ENCODE data around the gene PLCH2.

Gene PLCH2

DNA sequence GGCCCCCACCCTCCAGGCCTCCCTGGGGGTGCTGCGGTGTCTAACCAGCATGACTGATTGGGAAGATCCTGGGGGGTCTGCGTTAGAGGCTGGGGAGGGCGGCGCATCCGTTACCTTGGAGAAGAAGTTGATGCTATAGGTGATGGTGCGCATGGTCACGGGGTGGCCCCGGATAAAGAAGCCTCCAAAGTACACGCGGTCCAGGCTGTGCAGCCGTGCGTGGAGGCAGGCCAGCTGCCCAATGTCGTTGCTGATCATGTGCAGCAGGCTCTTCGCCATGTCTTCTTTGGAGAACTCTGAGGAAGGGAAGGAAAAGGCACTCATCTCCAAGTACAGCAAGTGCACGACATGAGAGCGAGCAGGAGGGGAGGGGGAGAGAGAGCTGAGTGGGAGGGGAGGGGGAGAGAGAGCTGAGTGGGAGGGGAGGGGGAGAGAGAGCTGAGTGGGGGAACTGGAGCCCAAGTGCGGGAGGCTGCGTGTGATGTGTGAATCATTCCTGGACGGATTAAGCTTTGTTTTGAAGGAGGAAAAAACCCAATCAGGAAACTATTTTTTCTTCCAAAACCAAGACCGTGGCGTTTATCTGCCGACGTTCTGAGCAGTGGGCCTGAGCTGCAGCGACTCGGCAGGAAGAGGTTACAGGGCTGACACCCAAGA is 43.1 kb downstream of the PLCH2 start:
- Histone ChIP-seq H4K20me1 (ENCODE audit: control insufficient read depth, insufficient read depth, low read depth, low read length) (peaks cover 10% of the 10 kb centered on the region), H3K9me2 (replicated peaks; ENCODE audit: control insufficient read depth, low read length) (no peaks in the 10 kb centered on the region), H3K4me1 (ENCODE audit: control insufficient read depth, low read length) (peaks cover 5% of the 10 kb centered on the region), H3K9me3 (ENCODE audit: control insufficient read depth, insufficient read depth, low read length) (no peaks in the 10 kb centered on the region), H3K36me3 (ENCODE audit: control insufficient read depth, low read length) (peaks cover 74% of the 10 kb centered on the region), H3K79me2 (ENCODE audit: control insufficient read depth, low read length) (peaks cover 29% of the 10 kb centered on the region), H3K4me2 (ENCODE audit: low read length) (no peak overlapping the region), H3K27me3 (ENCODE audit: control insufficient read depth, low read length) (no peaks in the 10 kb centered on the region), H3F3A (ENCODE audit: control insufficient read depth, insufficient read depth) (no peaks in the 10 kb centered on the region), H3K4me3 (ENCODE audit: low read length) (no peak overlapping the region), H3K27ac (ENCODE audit: low read depth, low read length) (no peak overlapping the region)
- no peak for TF ChIP-seq EZH2phosphoT487 (IDR thresholded peaks at IDR 0.05; ENCODE audit: borderline replicate concordance, low read length)
- TF ChIP-seq, protein P1, sequence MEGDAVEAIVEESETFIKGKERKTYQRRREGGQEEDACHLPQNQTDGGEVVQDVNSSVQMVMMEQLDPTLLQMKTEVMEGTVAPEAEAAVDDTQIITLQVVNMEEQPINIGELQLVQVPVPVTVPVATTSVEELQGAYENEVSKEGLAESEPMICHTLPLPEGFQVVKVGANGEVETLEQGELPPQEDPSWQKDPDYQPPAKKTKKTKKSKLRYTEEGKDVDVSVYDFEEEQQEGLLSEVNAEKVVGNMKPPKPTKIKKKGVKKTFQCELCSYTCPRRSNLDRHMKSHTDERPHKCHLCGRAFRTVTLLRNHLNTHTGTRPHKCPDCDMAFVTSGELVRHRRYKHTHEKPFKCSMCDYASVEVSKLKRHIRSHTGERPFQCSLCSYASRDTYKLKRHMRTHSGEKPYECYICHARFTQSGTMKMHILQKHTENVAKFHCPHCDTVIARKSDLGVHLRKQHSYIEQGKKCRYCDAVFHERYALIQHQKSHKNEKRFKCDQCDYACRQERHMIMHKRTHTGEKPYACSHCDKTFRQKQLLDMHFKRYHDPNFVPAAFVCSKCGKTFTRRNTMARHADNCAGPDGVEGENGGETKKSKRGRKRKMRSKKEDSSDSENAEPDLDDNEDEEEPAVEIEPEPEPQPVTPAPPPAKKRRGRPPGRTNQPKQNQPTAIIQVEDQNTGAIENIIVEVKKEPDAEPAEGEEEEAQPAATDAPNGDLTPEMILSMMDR (IDR thresholded peaks at IDR 0.05; ENCODE audit: low read depth, low read length, poor library complexity, severe bottlenecking): no peak

- Histone ChIP-seq H3K9me3 (ENCODE audit: control insufficient read depth, insufficient read depth, low read length) (no peaks in the 10 kb centered on the region), H4K20me1 (ENCODE audit: control insufficient read depth, insufficient read depth, low read depth, low read length) (peaks cover 16% of the 10 kb centered on the region), H3K9me2 (replicated peaks; ENCODE audit: control insufficient read depth, low read length) (no peaks in the 10 kb centered on the region), H3K79me2 (ENCODE audit: control insufficient read depth, low read length) (peaks cover 35% of the 10 kb centered on the region), H3K4me3 (ENCODE audit: low read length) (no peak overlapping the region), H3K36me3 (ENCODE audit: control insufficient read depth, low read length) (peaks cover 72% of the 10 kb centered on the region), H3F3A (ENCODE audit: control insufficient read depth, insufficient read depth) (no peaks in the 10 kb centered on the region), H3K27ac (ENCODE audit: low read depth, low read length) (no peak overlapping the region), H3K4me1 (ENCODE audit: control insufficient read depth, low read length) (peaks cover 11% of the 10 kb centered on the region), H3K4me2 (ENCODE audit: low read length) (no peak overlapping the region), H3K27me3 (ENCODE audit: control insufficient read depth, low read length) (no peaks in the 10 kb centered on the region)
- TF ChIP-seq, protein P1 (IDR thresholded peaks at IDR 0.05; ENCODE audit: low read depth, low read length, poor library complexity, severe bottlenecking): no peak
- no peak for TF ChIP-seq EZH2phosphoT487 (IDR thresholded peaks at IDR 0.05; ENCODE audit: borderline replicate concordance, low read length)
Observed at GRCh38 chr1:2519729-2520128, 43.6 kb downstream of the PLCH2 start.

- no peak overlapping the region for H3K4me3 ChIP-seq (ENCODE audit: low read length)
- TF ChIP-seq EZH2phosphoT487 (IDR thresholded peaks at IDR 0.05; ENCODE audit: borderline replicate concordance, low read length): no peak
- TF ChIP-seq, protein P1 (IDR thresholded peaks at IDR 0.05; ENCODE audit: low read depth, low read length, poor library complexity, severe bottlenecking): no peak
- no peaks in the 10 kb centered on the region for H3F3A ChIP-seq (ENCODE audit: control insufficient read depth, insufficient read depth)
- peaks cover 21% of the 10 kb centered on the region for H4K20me1 ChIP-seq (ENCODE audit: control insufficient read depth, insufficient read depth, low read depth, low read length)
- no peaks in the 10 kb centered on the region for H3K9me2 ChIP-seq (replicated peaks; ENCODE audit: control insufficient read depth, low read length)
- H3K9me3 ChIP-seq (ENCODE audit: control insufficient read depth, insufficient read depth, low read length): no peaks in the 10 kb centered on the region
- H3K36me3 ChIP-seq (ENCODE audit: control insufficient read depth, low read length): peaks cover 68% of the 10 kb centered on the region
- no peak overlapping the region for H3K27ac ChIP-seq (ENCODE audit: low read depth, low read length)
- peaks cover 16% of the 10 kb centered on the region for H3K4me1 ChIP-seq (ENCODE audit: control insufficient read depth, low read length)
- no peak overlapping the region for H3K4me2 ChIP-seq (ENCODE audit: low read length)
- peaks cover 40% of the 10 kb centered on the region for H3K79me2 ChIP-seq (ENCODE audit: control insufficient read depth, low read length)
- H3K27me3 ChIP-seq (ENCODE audit: control insufficient read depth, low read length): no peaks in the 10 kb centered on the region
Observed at GRCh38 chr1:2520206-2520605, 44.1 kb downstream of the PLCH2 start.

All from DOHH2 (cell line).